Epidermal melanocyte (primary cell): Measurements from ENCODE around the gene PPRC1.
A peak's percentile ranks its signal among the peaks of the same experiment; 100 is the strongest.

Source experiments
- DNase-seq: peaks from one replicate; pipeline ENCODE4 v3.0.0; 2011; ENCODE audit warnings: low spot score; ENCODE audit not compliant: insufficient read length

Gene PPRC1

DNA sequence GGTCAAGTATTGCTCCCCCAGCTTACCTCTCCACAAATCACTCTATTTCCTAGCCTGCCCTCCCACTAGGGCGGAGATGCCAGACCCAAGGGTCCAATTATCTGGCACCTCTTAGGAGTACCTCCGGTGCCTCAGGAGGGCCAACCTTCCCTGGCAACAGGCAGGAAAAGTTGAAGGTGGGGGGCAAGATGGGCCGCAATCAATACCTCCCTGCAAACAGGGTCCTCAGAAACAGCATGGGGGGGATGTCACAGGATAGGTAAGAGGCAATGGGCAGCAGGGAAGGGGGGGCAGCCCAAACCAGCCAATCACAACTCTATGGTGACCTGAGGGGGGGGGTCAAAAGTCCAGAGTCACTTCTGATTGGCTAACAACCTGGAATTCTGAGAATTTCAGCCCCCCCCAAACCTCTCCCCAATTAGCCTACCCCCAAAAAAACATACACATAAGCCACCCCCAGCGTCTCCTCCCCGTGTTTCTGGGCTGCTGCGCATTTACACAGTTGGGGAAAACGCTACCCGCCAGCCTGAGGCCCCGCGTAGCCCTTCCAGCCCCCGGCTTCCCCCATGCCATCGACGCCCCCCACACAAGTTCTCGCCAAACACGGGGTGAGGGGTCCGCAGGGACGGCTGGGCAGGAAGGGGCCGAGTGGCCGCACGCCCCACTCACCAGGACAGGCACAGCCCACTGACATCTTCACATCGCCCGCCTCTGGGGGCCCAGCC, 13.3 kb upstream of the PPRC1 start:
- peak; percentile 60 for DNase-seq

DNA sequence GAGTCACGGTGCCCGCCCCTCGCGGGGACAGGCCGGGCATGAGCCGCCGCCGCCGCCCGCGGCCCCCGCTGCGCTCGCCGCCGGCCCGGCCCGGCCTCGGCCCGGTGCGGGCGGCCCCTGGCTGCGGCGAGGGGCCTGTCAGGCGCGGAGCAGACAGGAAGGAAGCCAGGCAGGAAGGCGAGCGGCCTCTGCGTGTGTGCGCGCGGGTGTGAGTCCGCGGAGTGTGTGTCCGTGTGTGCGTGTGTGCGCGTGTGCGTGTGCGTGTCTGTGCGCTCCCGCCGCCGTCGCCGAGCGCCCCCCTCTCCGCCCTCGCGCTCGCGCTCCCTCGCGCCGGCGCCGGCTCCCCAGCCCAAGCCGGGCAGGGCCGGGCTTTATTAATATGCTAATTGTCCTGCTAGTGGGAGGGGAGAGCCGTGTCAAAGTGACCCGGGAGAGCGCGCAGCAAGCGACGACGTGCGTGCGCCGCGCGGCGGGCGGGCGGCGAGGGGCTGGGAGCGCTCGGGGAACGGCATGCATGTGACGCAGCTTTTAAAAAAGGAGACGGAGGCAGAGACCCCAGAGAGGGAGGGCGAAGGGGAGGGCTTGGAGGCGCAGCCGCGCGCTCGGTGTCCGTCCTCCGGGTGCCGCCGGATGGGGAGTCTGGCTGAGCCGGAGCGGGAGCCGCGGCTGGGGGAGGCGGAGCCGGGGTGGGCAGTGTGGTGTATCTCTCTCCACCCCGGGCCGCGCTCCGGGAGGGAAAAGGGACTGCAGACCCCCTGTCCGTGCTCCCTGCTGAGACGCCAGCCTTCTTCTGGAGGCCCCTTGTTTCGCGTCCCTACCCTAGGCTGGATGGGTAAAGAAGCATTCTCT, 12.5 kb upstream of the PPRC1 start, which contains the start of gene LDB1:
TSS of gene LDB1 (minus strand) at position 227 of the 849 bp plus-strand sequence. CDS start 258 bp downstream, outside the sequence.
- DNase-seq = peak; percentile 66

DNA sequence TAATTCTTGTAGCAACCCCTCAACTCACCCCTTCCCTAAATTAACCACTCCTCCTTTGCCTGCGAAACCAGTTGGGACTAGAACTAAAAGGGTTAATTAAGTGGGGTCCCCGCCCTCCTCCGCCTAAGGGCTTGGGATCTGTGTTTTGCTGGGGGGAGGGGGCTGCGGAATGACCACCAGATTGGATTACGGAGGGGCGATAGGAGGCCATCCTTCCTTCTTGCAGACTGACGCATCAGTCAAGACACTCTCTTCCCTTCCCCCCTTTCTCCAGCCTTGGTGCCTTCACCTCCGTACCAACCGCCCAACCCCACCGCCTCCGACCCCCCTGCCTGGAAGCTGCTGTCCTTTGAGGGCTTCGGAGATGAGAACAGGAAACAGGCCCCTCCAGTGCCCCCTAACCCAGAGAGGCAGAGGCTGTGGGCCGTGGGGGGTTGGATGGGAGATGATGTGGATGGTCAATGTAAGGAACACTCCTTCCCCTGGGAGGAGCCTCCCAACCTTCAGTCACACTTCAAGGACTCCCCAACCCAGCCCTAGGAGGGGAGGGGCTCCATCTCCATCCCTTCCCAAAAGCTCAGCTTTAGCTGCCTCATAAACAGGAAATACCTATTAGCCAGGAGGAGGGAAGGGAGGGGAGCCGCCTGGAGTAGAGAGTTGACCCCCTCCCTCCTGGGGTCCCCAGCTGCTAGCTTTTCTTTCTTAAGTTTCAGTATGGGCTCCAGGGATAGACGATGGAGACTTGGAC, 11.7 kb upstream of the PPRC1 start:
- DNase-seq = no peak

DNA sequence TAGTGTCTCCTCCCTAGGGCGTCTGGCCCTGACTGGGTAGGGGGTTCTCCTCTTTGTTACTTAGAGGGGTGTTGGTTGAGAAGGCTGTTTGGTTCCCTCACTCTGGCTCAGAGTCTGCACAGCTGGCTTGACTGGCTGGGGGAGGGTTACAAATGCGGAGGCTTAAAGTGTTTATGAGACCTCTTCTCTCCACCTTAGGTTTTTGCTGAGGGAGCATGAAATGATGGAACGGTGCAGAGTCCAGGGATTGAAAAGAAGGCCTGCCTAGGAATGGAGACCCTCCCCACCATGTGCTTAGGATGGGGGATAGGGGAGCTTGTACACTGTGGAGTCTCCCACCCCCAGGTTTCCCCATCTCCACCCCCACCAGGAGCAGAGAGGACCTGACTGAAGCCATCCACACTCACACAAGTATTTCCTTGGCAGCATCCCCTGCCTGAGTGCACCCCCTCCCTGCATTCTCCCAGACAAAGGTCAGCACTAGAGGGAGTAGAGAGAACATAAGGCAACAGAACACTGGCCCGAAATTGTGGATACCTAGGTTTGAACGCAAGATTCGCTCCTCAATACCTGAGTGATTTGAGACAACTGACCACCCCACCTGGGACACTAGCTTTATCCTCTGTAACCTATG, 11.0 kb upstream of the PPRC1 start:
- DNase-seq = no peak

DNA sequence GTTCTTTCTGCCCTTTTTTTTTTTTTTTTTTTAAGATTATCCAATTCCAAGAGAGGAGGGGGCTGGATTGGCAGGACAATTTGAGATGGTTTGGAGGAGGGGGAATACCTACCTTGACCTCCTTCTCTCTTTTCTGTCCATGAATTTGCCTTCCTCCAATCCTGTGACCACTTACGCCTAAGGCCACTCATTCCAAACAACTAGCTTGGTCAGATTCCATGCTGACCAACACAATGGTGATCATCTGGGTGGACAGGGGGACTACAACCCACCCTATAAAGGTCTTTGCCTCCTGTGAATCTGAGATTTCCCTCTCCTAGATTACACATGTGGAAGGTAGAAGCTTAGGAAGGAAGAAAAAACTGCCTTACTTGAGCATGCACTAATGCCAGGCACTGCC, 10.4 kb upstream of the PPRC1 start:
- DNase-seq = no peak

DNA sequence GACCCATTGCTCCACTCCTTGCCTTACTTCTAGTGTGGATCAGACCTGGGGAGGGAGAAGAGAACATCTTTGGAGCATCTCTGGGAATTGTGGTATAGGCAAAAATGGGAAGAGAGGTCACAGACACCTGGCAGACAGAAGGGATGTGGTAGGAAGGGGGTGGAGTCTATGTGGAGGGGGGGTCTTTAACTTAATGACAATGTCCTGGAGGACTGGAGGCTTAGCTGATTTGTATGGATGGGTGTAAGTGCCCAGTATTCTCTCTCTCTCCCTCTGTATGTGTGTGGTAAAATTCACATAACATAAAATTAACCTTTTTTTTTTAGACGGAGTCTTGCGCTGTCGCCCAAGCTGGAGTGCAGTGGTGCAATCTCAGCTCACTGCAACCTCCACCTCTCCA, 9.6 kb upstream of the PPRC1 start:
- DNase-seq = no peak

DNA sequence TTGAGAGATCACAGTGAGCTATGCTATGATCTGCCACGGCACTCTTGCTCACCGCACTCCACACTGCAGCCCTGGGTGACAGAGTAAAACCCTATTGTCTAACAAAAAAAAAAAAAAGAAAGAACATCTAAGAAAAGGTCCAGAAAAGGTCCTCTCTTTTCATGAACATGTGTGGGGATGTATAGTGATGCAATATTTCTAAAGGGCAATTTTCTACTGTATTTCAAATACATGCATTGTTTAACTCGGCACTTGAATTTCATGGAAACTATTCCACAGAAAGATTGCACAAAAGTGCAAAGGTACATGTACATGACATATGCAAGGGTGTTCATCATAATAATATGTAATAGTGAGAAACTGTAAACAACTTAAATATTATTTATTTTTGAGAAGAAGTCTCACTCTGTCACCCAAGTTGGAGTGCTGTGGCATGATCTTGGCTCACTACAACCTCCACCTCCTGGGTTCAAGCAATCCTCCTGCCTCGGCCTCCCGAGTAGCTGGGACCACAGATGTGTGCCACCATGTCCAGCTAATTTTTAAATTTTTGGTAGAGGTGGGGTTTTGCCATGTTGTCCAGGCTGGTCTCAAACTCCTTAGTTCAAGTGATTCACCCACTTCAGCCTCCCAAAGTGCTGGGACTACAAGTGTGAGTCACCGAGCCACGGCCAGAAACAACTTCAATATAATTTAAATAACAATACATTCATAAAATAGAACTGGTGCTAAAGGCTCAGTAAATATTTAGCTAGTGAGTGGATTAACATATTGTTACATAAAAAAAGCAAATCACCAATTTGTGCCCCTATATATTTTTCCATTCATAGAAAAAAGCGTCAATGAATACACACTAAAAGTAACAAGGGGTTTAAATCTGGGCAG, 1.3 kb upstream of the PPRC1 start:
- DNase-seq = no peak

DNA sequence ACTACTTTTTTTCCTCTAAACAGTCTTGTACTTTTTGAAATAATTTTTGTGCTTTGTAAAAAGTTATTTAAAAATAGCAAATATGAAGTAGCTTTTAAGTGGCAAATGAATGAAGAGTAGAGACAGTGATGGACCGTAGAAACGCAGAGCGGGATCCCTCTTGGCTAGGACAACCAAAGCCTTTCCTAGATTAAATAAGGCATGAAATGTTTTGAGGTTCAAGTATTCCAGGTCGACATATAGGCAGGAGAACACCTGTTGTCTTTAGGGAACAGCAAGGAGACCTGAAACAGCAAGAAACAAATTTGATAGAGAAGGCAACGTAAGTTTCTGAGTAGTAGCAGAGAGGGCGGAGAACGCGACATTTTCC, 662 bp upstream of the PPRC1 start:
- no peak for DNase-seq

DNA sequence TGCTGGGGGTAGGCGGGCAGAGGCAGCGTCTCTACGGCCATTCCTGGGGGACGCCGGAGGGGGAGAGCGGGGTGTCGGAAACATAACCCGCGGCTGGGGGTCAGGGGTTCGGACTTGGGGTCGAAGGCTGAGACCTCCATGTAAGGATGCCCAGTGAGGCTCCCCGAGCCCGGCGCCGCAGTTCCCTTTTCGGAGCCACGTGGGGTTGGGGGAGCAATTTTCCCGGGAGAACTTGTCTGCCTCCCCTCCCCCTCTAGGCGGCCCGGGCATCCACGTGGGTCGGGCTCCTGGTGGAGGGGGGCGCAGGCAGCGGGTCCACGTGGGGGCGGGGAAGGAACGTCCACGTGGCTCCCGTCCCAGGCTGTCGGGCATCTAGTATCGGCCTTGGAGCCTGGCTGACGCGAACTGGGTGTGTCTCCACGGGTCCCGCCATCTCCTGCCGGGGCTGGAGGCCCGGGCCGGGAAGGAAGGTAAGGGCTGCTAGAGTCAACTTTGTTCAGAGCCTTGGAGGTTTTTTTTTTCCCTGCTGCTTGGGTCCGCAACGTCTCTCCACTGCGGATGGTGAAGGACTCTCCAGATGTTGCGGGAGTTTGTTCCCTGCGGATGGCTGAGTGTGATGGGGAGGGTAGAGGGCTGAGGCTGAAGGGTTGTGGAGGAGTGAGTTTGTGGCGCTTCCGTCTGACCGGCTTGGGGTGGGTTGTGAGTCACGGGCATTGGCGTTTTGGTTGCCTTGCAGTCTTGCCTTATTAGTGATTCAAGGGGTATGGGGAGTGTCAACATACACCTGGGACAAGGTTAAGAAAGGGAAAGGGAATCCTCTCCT, 744 bp downstream of the PPRC1 start:
- DNase-seq = peak; percentile 81

DNA sequence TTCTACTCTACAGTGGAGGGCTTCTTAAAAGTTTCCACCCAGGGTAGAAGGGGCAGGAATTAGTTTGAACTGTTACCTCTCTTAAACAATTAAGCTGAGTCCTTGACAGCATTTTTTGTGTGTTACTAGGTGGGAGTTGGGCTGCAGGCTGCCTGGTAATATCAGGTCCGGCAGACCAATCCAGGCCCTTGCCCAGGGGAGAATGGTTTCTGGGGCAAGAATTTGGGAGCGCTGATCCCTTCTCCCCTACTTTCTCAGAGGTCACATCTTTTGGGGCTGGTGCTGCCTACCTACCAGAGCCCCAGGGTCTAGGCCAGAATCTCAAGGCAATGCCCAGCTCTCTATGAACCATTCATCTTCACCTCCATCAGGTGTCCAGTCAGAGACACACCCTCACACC, 1.6 kb downstream of the PPRC1 start:
- no peak for DNase-seq

DNA sequence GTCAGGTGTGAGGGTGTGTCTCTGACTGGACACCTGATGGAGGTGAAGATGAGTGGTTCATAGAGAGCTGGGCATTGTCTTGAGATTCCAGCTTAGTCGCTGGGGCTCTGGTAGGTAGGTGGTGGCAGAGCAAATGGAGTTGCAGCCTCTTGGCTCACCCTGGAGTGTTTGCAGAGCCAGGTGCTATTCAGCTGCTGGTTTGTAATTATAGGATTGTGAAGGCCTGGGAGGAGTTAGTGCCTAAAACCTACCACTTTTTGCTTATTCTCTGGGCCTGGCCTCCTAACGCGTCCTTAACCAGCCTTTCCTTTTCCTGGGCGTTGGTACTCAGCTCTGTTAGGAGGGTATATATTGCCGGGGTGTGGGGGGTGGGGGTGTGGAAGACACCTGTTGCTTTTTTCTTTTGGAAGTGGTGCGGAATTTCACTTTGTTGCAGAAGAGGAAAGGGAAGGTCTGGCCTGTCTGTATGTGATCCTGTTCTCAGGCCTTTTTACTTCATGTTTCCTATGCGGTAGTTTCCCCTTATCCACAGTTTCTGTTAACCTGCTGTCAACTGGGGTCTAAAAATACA, 3.2 kb downstream of the PPRC1 start:
- DNase-seq = no peak

DNA sequence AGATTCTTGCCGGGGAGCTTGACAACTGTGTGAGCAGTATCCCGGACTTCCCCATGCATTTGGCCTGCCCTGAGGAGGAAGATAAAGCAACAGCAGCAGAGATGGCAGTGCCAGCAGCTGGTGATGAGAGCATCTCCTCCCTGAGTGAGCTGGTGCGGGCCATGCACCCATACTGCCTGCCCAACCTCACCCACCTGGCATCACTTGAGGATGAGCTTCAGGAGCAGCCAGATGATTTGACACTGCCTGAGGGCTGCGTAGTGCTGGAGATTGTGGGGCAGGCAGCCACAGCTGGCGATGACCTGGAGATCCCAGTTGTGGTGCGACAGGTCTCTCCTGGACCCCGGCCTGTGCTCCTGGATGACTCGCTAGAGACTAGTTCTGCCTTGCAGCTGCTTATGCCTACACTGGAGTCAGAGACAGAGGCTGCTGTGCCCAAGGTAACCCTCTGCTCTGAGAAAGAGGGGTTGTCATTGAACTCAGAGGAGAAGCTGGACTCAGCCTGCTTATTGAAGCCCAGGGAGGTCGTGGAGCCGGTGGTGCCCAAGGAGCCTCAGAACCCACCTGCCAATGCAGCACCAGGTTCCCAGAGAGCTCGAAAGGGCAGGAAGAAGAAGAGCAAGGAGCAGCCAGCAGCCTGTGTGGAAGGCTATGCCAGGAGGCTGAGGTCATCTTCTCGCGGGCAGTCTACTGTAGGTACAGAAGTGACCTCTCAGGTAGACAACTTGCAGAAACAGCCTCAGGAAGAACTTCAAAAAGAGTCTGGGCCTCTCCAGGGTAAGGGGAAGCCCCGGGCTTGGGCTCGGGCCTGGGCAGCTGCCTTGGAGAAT, 6.7 kb downstream of the PPRC1 start:
- DNase-seq = no peak

DNA sequence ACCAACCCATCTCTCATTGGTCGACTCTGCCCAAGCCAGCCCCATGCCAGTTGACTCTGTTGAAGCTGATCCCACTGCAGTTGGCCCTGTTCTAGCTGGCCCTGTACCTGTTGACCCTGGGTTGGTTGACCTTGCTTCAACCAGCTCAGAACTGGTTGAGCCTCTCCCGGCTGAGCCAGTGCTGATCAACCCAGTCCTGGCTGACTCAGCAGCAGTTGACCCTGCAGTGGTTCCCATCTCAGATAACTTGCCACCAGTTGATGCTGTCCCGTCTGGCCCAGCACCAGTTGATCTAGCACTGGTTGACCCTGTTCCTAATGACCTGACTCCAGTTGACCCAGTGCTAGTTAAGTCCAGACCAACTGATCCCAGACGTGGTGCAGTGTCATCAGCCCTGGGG, 7.4 kb downstream of the PPRC1 start:
- no peak for DNase-seq

DNA sequence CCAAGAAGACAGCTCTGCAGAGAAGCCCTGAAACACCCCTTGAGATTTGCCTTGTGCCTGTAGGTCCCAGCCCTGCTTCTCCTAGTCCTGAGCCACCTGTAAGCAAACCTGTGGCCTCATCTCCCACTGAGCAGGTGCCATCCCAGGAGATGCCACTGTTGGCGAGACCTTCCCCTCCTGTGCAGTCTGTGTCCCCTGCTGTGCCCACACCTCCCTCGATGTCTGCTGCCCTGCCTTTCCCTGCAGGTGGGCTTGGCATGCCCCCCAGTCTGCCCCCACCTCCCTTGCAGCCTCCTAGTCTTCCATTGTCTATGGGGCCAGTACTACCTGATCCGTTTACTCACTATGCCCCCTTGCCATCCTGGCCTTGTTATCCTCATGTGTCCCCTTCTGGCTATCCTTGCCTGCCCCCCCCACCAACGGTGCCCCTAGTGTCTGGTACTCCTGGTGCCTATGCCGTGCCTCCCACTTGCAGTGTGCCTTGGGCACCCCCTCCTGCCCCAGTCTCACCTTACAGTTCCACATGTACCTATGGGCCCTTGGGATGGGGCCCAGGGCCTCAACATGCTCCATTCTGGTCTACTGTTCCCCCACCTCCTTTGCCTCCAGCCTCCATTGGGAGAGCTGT, 8.2 kb downstream of the PPRC1 start:
- no peak for DNase-seq

DNA sequence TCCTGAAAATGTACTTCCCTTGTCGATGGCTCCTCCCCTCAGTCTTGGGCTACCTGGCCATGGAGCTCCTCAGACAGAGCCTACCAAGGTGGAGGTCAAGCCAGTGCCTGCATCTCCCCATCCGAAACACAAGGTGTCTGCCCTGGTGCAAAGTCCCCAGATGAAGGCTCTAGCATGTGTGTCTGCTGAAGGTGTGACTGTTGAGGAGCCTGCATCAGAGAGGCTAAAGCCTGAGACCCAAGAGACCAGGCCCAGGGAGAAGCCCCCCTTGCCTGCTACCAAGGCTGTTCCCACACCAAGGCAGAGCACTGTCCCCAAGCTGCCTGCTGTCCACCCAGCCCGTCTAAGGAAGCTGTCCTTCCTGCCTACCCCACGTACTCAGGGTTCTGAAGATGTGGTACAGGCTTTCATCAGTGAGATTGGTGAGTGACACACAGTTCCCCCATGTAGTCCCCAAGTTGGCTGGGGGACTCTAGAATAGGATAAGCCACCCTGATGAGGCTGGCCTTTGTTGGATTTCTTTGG, 8.8 kb downstream of the PPRC1 start:
- no peak for DNase-seq

DNA sequence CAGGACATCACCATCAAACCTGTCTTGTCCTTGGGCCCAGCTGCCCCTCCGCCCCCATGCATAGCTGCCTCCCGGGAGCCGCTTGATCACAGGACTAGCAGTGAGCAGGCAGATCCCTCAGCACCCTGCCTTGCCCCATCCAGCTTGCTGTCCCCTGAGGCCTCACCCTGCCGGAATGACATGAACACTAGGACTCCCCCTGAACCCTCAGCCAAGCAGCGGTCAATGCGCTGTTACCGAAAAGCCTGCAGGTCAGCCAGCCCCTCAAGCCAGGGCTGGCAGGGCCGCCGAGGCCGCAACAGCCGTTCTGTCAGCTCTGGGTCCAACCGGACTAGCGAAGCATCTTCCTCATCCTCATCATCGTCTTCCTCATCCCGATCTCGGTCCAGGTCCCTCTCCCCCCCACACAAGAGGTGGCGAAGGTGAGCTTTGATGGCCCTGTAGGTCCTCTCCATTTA, 14.2 kb downstream of the PPRC1 start:
- DNase-seq = no peak

DNA sequence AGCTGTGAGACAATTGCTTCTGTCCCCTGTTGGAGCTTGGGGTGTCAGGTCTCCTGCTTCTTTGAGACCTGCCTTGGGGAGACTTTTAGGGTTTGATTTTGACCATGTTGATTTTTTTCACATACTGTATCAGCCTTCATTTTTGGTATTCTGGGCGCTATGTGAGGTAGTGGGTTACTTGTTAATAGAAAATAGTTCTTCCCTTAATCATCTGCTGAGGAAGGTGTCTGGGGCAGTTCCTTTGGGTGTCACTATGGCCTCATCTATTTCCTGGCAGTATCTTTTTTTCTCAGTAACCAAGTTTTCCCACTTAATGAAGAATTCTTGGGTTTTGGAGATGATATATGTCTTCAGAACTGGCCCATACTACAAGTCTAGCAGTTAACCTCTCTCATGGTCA, 14.7 kb downstream of the PPRC1 start:
- no peak for DNase-seq

DNA sequence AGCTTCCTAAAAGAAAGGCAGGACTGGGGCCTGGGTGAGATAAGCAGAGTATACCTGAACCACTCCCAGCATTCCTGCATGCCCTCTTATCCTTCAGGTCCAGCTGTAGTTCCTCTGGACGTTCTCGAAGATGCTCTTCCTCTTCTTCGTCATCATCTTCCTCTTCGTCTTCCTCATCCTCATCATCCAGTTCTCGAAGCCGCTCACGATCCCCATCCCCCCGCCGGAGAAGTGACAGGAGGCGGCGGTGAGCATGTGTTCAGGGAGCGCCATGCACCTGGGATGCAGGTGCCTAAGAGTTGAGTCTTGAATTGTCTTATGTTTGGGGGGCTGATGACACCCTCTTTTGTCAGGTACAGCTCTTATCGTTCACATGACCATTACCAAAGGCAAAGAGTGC, 15.4 kb downstream of the PPRC1 start:
- no peak for DNase-seq
